Activated CD8-positive, alpha-beta memory T cell treated with anti-CD3 and anti-CD28 coated beads for 36 hours (primary cell): ENCODE results near the gene TEX13D. TPM values are rescaled to one million over a fixed set of nuclear protein-coding genes. Genes with fewer than 3 reads are reported as not detected.

Source experiments
- CTCF ChIA-PET: fragments of 350-600 bp; sonication (Branson Sonifier 250); formaldehyde crosslinking; loops from one replicate; lab custom pipeline; 2021; ENCODE audit warnings: antibody characterized with exemption; lab: Charles Lee
- POLR2A ChIA-PET: fragments of 350-600 bp; sonication (Branson Sonifier 250); formaldehyde crosslinking; loops from one replicate; lab custom pipeline; 2021; ENCODE audit warnings: antibody characterized with exemption; lab: Charles Lee
- total RNA-seq, 2 experiments: library from RNA; stranded (reverse); gene quantifications; one replicate each; pipeline ENCODE4 v1.2.3, GENCODE V29; 2021

TEX13D gene
- total RNA-seq, 2 experiments from 2014 or later, result 0.23 to 0.27 TPM

GRCh38 chrX:124346117-124346876 is 13.8 kb downstream of the TEX13D start, which contains the start of gene SH2D1A:
SH2D1A (plus strand) TSS chrX:124346563; CDS start chrX:124346643, 80 bp downstream.
- ChIA-PET POLR2A (interaction anchor here (0.6 to 3.4 kb wide), 9 partner anchors 8 to 134 kb away, joined by 3 to 20 read pairs (median 3); no protein-coding TSS in a partner anchor), CTCF (interaction anchor here (0.9 to 1.7 kb wide), 3 partner anchors 16 to 129 kb away, joined by 3 to 6 read pairs (median 5); no protein-coding TSS in a partner anchor)

GRCh38 chrX:124346877-124347241 is 14.4 kb downstream of the TEX13D start:
- ChIA-PET POLR2A (interaction anchor here (0.6 to 3.4 kb wide), 6 partner anchors 17 to 135 kb away, joined by 3 to 20 read pairs (median 4); no protein-coding TSS in a partner anchor), CTCF (interaction anchor here (1.7 kb wide), 1 partner anchor 130 kb away, joined by 6 read pairs; no protein-coding TSS in a partner anchor)

DNA sequence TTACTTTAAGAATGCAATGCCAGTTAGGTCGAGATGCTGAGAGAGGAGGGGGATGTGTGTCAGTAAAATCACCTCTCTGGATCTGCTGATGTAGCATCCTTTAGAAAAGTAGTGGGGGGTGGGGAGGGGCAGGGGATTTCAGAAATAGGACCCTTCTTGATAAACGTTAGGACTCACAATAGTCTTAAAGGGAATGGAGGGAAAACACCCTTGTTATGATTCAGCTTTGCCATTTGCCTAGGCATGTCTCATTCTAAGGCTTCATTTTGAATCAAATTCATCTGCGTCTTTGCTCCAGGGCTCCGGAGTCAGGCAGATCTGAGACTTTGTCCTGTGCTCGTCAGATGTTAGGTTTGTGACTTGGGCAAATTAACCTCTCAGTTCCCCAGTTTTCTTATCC is 14.8 kb downstream of the TEX13D start:
- ChIA-PET POLR2A (interaction anchor here (1.3 to 3.4 kb wide), 3 partner anchors 16 to 130 kb away, joined by 3 to 20 read pairs (median 4); no protein-coding TSS in a partner anchor), CTCF (interaction anchor here (1.2 to 1.7 kb wide), 3 partner anchors 41 to 387 kb away, joined by 4 to 6 read pairs (median 5); no protein-coding TSS in a partner anchor)

DNA sequence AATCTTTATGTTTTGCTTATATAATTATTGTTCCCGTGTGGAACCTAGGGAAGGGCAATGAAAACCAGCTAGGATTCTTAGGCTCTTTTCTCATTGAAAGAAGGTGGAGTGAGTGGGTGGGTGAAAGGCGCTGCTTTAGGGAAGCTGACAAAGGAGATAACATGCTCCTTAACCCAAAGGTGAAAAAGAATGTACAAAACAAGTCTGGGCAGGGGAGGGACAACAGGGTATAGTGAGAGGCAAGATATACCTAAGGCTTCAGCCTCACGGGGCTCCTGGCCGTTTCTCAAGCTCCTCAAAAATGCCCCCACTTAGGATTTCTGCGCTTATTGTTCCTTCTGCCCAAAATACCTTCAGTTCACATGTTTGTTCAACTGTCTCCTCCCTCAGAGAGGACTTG is 15.7 kb downstream of the TEX13D start:
- CTCF ChIA-PET, result interaction anchor here (1.2 to 1.5 kb wide), 2 partner anchors 40 to 387 kb away, joined by 4 to 5 read pairs; no protein-coding TSS in a partner anchor
- POLR2A ChIA-PET, result interaction anchor here (0.5 to 3.4 kb wide), 3 partner anchors 10 to 131 kb away, joined by 3 to 20 read pairs (median 6); no protein-coding TSS in a partner anchor

GRCh38 chrX:124348885-124349453 is 16.5 kb downstream of the TEX13D start:
- ChIA-PET POLR2A (interaction anchor here (2.0 kb wide), 1 partner anchor 9 kb away, joined by 6 read pairs; no protein-coding TSS in a partner anchor), CTCF (no interaction called here)

DNA sequence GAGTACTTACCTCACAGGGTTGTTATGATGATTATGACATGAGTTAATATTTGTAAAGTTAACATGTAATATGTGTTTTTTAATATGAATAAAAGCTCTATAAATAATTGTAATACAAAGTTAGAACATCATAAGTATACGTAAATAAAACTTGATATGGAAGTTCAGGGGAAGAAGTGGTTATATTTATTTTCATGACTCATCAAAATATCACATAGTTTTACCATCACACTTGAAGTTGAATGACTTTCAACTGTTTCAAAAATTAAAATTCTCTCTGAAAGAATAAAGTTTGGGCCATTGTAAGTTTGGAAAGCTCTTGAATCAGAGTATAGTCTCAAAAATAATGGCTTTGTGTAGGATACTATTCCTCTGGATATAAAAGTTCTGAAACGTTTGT is 22.2 kb downstream of the TEX13D start:
- CTCF ChIA-PET, result no interaction called here
- POLR2A ChIA-PET, result interaction anchor here (1.2 kb wide), 1 partner anchor 9 kb away, joined by 3 read pairs; no protein-coding TSS in a partner anchor

DNA sequence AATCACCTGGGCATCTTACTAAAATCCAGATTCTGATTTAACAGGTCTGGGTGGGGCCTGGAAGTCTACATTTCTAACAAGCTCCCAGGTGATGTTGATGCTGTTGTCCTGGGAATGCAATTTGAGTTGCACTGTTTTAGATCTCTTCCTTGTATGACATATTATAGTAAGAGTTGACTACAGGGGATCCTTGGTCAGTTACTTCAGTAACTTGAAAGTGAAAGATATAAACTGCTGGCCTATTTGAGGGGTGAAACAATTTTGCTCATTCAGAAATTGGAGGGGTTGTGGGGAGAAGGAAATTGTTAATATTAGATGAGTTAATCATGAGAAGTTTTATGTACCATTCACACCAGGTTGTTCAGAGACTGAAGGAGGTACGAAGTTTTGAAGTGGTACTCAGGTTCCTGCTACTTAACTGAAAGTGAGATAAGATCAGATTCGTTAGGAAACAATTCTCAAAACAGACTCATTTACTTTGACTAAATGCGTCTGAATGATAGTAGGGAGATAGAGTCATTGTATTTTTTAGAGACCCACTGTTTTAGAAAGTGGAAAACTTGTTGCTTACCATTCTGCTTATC is 26.4 kb downstream of the TEX13D start:
- ChIA-PET POLR2A (interaction anchor here (1.3 kb wide), 1 partner anchor 10 kb away, joined by 6 read pairs; no protein-coding TSS in a partner anchor), CTCF (no interaction called here)

GRCh38 chrX:124362072-124362471 is 29.6 kb downstream of the TEX13D start:
- ChIA-PET POLR2A (no interaction called here), CTCF (interaction anchor here (0.6 to 1.0 kb wide), 2 partner anchors 16 to 516 kb away, joined by 3 to 4 read pairs; partner anchors contain the start of gene SH2D1A)

GRCh38 chrX:124362761-124363160 is 30.3 kb downstream of the TEX13D start:
- ChIA-PET CTCF (interaction anchor here (1.0 kb wide), 1 partner anchor 17 kb away, joined by 3 read pairs; the partner anchor contains the start of gene SH2D1A), POLR2A (interaction anchor here (0.8 kb wide), 1 partner anchor 16 kb away, joined by 3 read pairs; the partner anchor contains the start of gene SH2D1A)

- ChIA-PET POLR2A (interaction anchor here (0.7 to 1.2 kb wide), 3 partner anchors 19 to 297 kb away, joined by 3 read pairs; no protein-coding TSS in a partner anchor), CTCF (interaction anchor here (1.6 kb wide), 1 partner anchor 9 kb away, joined by 4 read pairs; no protein-coding TSS in a partner anchor)
These were observed 37.3 kb downstream of the TEX13D start for GRCh38 chrX:124369722-124370121.

DNA sequence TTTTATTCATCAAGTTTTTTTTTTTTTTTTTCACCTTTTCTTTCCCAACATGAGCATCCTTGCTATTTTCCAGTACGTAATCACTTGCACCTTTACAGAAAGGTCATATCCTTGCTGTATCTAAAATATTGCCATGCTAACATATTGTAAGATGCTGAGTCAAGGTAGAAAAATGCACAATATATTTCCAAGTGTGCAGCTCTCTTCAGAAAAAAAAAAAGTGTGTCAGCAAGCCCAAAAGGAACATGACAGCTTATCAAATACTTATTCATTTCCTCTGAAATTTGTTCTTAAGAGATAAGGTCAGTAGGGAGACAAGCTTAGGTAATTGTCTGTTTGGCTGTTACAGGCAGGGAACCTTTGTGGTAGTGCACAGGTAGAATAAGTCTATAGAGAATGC is 40.9 kb downstream of the TEX13D start:
- CTCF ChIA-PET, result no interaction called here
- POLR2A ChIA-PET, result no interaction called here

- ChIA-PET CTCF (interaction anchor here (1.8 kb wide), 1 partner anchor 9 kb away, joined by 4 read pairs; no protein-coding TSS in a partner anchor), POLR2A (no interaction called here)
These were observed 46.2 kb downstream of the TEX13D start for GRCh38 chrX:124378643-124379042.

DNA sequence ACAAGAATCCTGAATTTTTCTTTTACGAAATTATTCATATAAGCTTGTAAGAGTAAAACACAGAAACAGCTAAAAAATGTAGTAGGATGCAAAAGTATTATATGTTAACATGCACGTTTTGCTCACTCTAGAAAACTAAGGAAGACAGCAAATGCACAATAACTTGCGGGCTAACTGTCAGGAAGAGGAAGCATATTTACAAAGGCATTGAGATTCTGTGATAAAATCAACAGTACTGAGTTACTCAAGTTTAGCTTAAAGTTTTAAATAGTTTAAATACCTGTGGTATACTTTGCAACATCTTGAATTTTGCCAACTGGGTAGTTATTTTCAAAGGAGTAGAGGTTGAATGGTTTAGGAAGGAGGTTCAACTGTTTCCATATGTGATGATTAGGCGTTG is 50.9 kb downstream of the TEX13D start:
- CTCF ChIA-PET, result no interaction called here
- POLR2A ChIA-PET, result no interaction called here

DNA sequence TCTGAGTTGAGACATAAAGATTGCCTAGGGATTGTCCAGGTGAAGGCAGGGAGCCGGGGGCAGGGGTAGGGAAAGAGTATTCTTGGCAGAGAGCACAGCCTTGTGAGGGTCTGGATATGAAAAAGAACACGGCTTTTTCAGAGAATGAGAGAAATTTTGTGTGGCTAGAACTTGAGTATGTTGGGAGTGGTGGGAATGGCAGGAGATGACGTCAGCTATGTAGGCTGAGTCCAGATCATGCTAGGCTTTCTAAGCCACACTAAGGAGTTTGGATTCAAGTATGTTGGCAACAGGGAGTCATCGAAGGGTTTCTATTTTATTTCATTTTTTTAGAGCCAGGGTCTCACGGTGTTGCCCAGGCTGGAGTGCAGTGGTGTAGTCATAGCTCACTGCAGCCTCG is 53.9 kb downstream of the TEX13D start:
- ChIA-PET POLR2A (no interaction called here), CTCF (no interaction called here)

Other genes starting within 250 kb of the TEX13D start
- gene SH2D1A, start 13.9 kb downstream of the TEX13D start, total RNA-seq, result 10 to 100 TPM; 75.0 to 76.1 TPM